Fibroblast of villous mesenchyme (primary cell): ENCODE measurements around the gene CHAF1B. TPM values are rescaled to one million over a fixed set of nuclear protein-coding genes. Genes with fewer than 3 reads are reported as not detected.
"Not testable (repeated sequence)": the region's sequence is repeated elsewhere in the genome, so short reads cannot be mapped to it uniquely, and the experiment has no call there.

Experiments used
- DNase-seq: peaks from one replicate; pipeline ENCODE4 v3.0.0-alpha.2; 2010; ENCODE audit warnings: low read depth
- H3K4me3 ChIP-seq: 2 replicates; pipeline ENCODE4 v1.5.1; 2011; ENCODE audit warnings: low read depth, mild to moderate bottlenecking, low read length
- CTCF ChIP-seq: IDR thresholded peaks from 2 replicates; pipeline ENCODE4 v1.5.1; 2012; ENCODE audit warnings: low read depth, mild to moderate bottlenecking, low read length; ENCODE audit not compliant: insufficient read depth
- total RNA-seq: library from RNA; depleted of rRNA; stranded (reverse); fragments of >200 nt; gene quantifications from 2 replicates; pipeline ENCODE4 v1.2.3, GENCODE V29; 2012

CHAF1B gene
- total RNA-seq, 1 donor, result 3.5 TPM

- DNase-seq, result no peak
- TF ChIP-seq CTCF, result no peak
- H3K4me3 ChIP-seq, result no peak overlapping the region
These were observed 9.2 kb upstream of the CHAF1B start for GRCh38 chr21:36375994-36376393.

- H3K4me3 ChIP-seq, result no peak overlapping the region
- no peak for DNase-seq
- no peak for TF ChIP-seq CTCF
These were observed 7.8 kb upstream of the CHAF1B start for GRCh38 chr21:36377391-36377842.

- no peak for TF ChIP-seq CTCF
- DNase-seq, result no peak
- H3K4me3 ChIP-seq, result no peak overlapping the region
These were observed 5.9 kb upstream of the CHAF1B start for GRCh38 chr21:36379251-36379650.

- DNase-seq, result no peak
- no peak overlapping the region for H3K4me3 ChIP-seq
- TF ChIP-seq CTCF, result no peak
These were observed 3.2 kb upstream of the CHAF1B start for GRCh38 chr21:36381841-36382589.

- DNase-seq, H3K4me3 ChIP-seq: not testable (repeated sequence)
These were observed 2.5 kb upstream of the CHAF1B start for GRCh38 chr21:36382722-36383121.

GRCh38 chr21:36384885-36385232 lies 333 bp upstream of the CHAF1B start:
- peak overlapping the region; percentile 69 for H3K4me3 ChIP-seq
- no peak for DNase-seq
- TF ChIP-seq CTCF, result no peak

- no peak for DNase-seq
- no peak for TF ChIP-seq CTCF
- H3K4me3 ChIP-seq, result peak overlapping the region; percentile 69
These were observed 945 bp downstream of the CHAF1B start for GRCh38 chr21:36386031-36386642.
